AML-193 (cell line): ENCODE data around the gene CYP27A1.
"Not testable (repeated sequence)": the region's sequence is repeated elsewhere in the genome, so short reads cannot be mapped to it uniquely, and the experiment has no call there.

ENCODE experiments used
- DNase-seq, 2 experiments: peaks; one replicate each; lab custom pipeline; 2025; lab: John Stamatoyannopoulos, UW

The CYP27A1 gene

GRCh38 chr2:218831378-218831990 is 49.5 kb downstream of the CYP27A1 start, which contains the start of gene PRKAG3:
Gene PRKAG3 (minus strand): TSS chr2:218831803.
- DNase-seq = no peak

- no peak for DNase-seq
These were observed 50.1 kb downstream of the CYP27A1 start for GRCh38 chr2:218832081-218832480.

- DNase-seq = no peak
These were observed 50.6 kb downstream of the CYP27A1 start for GRCh38 chr2:218832520-218832919.

- no peak for DNase-seq
These were observed 51.2 kb downstream of the CYP27A1 start for GRCh38 chr2:218833023-218833609.

GRCh38 chr2:218834685-218835084 is 52.7 kb downstream of the CYP27A1 start:
- no peak for DNase-seq

- no peak for DNase-seq
These were observed 55.5 kb downstream of the CYP27A1 start for GRCh38 chr2:218837495-218837894.

GRCh38 chr2:218839430-218839829 is 57.5 kb downstream of the CYP27A1 start:
- peak; percentile 80 to 82 for DNase-seq

GRCh38 chr2:218839888-218840287 is 57.9 kb downstream of the CYP27A1 start:
- no peak for DNase-seq

- DNase-seq = not testable (repeated sequence)
These were observed 62.4 kb downstream of the CYP27A1 start for GRCh38 chr2:218844334-218844733.

- DNase-seq = not testable (repeated sequence)
These were observed 65.0 kb downstream of the CYP27A1 start for GRCh38 chr2:218846963-218847362.

GRCh38 chr2:218849721-218850120 is 67.8 kb downstream of the CYP27A1 start:
- DNase-seq = no peak

GRCh38 chr2:218850796-218851195 is 68.8 kb downstream of the CYP27A1 start:
- DNase-seq = no peak

- DNase-seq = no peak
These were observed 69.3 kb downstream of the CYP27A1 start for GRCh38 chr2:218851286-218851685.

- peak; percentile 47 to 56 for DNase-seq
These were observed 71.1 kb downstream of the CYP27A1 start for GRCh38 chr2:218852911-218853667.

- peak in 1 of 2 experiments; percentile 18 for DNase-seq
These were observed 71.8 kb downstream of the CYP27A1 start for GRCh38 chr2:218853766-218854165.

- no peak for DNase-seq
These were observed 72.9 kb downstream of the CYP27A1 start for GRCh38 chr2:218854860-218855259.

GRCh38 chr2:218855305-218856166 is 73.6 kb downstream of the CYP27A1 start:
- no peak for DNase-seq

- DNase-seq = no peak
These were observed 74.4 kb downstream of the CYP27A1 start for GRCh38 chr2:218856167-218856895.

GRCh38 chr2:218856896-218857243 is 74.9 kb downstream of the CYP27A1 start:
- no peak for DNase-seq

- no peak for DNase-seq
These were observed 75.6 kb downstream of the CYP27A1 start for GRCh38 chr2:218857371-218858137.

GRCh38 chr2:218858138-218858445 is 76.1 kb downstream of the CYP27A1 start:
- DNase-seq = no peak
